Cerebellar cortex (tissue), 1 donor: ENCODE measurements around the gene KCNB1.

Experiments
- DNase-seq: peaks from one replicate; pipeline ENCODE4 v3.0.0-alpha.2; 2015; ENCODE audit warnings: low spot score

KCNB1 gene

DNA sequence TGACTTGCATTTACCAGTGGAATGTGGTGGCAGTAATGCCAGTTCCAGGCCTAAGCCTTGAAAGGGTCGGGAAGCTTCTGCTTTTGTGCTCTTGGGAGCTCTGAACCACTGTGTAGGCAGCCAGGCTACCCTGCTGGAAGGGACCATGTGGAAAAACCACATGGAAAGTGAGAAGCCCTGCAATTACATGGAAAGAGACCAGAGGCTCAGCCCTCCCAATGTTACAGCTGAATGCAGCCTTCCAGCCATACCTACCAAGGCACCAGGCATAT lies 14.9 kb upstream of the KCNB1 start:
- no peak for DNase-seq

- DNase-seq: no peak
These were observed 14.3 kb upstream of the KCNB1 start for GRCh38 chr20:49496553-49497397.

DNA sequence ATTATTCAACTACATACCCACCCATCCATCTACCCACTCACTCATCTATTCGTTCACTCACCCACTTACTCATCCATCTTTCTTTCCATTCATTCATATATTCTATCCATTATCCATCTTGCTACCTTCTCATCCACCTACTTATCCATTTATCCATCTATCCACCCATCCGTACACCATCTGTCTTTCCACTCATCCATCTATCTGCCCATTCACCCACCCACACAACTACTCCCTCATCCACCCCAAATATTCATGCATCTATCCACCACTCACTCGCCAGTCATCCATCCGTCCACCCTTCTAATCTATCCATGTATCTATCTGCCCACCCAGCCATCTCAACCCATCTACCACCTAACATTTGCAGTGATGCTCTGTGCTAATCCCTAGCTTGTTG lies 13.6 kb upstream of the KCNB1 start:
- no peak for DNase-seq

- DNase-seq: no peak
These were observed 8.2 kb upstream of the KCNB1 start for GRCh38 chr20:49490689-49491088.

DNA sequence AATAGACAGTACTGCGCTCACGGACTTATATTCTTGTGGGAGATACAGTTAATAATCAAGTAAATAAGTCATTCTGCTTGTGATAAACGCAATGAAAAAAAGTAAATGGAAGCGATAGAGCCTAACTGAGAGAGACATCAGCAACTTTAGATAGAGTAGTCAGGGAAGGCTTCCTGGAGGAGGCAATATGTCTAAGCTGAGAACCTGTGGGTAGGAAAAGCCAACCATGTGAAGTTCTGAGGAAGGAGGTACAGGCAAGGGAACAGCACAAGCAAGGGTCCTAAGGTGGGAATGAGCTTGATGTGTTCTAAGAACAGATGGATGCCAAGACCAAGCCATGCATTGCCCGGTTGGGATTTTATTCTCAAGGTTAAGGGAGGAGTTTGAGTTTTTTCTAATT lies 7.2 kb upstream of the KCNB1 start:
- DNase-seq: no peak

DNA sequence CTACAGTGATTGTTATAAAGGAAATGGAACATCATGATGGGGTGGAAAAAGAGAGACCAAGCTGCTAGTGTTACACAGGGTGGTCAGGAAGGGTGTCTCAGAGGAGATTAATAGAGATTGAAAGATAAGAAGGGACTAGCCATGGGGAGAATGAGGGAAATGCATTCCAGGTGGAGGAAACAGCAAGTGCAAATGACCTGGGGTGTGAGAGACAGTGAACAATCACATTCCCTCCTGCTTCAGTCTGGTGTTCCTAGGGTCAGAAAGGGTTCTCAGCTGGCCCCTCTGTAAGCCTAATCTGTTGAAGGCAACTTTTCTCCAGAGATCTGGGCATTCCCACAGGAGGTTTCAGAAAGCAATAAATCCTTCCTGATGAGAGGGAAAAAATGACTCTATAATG lies 3.6 kb upstream of the KCNB1 start:
- DNase-seq: no peak

GRCh38 chr20:49485563-49485962 lies 3.1 kb upstream of the KCNB1 start:
- no peak for DNase-seq

DNA sequence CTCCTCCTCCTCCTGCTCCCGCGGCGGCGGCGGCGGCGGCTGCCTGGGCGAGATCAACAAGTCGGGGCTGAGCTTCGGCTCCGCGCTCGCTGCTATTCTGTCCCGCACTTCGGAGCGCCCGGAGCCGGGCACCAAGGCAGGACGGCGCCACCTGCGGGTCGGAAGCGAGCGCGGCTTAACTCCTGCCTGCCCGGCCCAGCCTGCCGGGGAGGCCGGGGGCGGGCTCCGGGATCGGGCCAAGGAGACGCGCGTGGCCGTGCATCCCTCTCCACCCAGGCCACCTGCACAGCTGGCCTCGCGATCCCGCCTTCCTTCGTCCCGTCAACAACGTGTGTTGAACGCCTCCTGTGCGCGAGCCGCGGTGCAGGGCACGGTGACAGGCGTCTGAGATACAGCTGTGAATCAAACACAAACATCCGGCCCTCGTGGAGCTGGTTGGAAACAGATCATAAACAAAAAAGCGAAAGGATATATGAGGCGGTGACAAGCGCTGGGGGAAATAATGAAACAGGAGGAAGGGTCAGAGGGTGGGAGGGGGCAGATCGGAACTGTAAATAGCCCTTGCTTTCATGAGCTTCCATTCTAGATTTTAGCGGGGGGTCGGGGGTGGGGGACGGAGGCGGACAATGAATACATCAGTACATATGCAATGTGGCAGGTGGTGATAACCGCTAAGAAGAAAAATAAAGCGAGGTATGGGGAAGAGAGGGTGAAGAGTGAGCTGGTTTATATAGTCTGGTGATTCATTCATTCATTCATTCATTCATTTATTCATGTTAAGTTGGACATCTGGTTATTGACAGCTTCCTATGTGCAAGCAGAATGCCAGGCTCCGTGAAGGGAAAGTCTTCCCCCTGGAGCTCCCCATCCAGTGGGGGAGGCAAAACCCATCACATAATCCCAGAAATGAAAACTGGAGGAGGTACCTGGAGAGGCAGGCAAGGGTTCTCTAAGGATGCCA lies 2.0 kb upstream of the KCNB1 start:
- DNase-seq: peak; percentile 78

- DNase-seq: no peak
These were observed 1.2 kb upstream of the KCNB1 start for GRCh38 chr20:49483696-49484123.

GRCh38 chr20:49483018-49483695 lies 689 bp upstream of the KCNB1 start:
- no peak for DNase-seq

DNA sequence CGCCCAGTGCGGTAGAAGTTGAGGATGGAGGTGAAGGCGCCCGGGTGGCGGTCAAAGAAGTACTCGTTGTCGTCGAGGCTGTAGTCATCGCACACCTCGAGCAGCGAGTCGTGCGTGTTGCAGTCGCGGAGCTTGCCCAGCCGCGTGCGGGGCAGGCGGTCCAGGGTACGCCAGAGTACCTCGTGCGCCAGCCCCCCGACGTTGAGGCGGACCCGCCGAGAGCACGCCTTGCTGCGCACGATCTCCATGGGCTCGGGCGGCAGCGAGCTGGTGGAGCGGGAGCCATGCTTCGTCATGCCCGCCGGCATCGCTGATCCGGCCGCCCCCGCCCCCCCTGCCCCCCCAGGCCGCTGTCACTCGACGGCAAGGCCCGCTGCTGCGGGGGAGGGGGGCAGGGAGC lies 295 bp downstream of the KCNB1 start:
- no peak for DNase-seq

- DNase-seq: no peak
These were observed 1.4 kb downstream of the KCNB1 start for GRCh38 chr20:49481116-49481515.

DNA sequence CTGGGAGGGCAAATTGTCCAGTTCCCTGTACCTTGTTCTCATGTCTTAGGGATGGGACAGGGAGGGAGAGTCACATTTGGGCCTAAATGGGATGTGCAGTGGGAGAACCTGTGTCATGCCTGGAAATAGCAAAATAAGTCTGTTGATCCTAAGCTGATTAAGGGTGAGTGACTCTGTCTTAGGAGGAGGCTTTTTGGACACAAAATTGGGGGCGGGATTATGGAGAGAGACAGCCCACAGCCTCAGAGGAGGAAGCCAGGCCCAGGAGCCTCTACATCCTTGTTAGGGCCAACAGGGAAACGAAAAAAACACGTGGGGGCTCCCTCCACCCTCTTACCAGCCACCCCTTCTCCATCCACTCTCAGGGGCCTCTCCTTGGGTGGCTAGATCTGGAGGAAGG lies 2.2 kb downstream of the KCNB1 start:
- DNase-seq: no peak

DNA sequence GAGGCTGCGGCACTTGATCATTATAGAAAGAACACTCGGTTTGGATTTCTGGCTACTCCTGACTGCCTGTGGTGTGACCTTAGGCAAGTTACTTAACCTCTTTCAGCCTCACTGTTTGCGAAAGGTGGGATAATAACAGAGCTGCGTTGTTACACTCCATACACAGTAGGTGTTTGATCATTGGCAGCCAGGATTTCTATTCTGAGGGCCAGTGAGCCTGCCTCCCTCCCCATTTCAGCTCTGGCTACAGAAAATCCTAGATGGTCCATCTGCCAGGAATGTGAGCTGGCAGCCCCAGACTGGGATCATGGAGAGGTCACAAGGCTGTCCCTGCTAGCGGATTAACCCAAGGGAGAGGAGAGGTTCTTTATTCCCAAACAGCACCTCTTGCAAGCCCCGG lies 2.7 kb downstream of the KCNB1 start:
- DNase-seq: peak; percentile 60

DNA sequence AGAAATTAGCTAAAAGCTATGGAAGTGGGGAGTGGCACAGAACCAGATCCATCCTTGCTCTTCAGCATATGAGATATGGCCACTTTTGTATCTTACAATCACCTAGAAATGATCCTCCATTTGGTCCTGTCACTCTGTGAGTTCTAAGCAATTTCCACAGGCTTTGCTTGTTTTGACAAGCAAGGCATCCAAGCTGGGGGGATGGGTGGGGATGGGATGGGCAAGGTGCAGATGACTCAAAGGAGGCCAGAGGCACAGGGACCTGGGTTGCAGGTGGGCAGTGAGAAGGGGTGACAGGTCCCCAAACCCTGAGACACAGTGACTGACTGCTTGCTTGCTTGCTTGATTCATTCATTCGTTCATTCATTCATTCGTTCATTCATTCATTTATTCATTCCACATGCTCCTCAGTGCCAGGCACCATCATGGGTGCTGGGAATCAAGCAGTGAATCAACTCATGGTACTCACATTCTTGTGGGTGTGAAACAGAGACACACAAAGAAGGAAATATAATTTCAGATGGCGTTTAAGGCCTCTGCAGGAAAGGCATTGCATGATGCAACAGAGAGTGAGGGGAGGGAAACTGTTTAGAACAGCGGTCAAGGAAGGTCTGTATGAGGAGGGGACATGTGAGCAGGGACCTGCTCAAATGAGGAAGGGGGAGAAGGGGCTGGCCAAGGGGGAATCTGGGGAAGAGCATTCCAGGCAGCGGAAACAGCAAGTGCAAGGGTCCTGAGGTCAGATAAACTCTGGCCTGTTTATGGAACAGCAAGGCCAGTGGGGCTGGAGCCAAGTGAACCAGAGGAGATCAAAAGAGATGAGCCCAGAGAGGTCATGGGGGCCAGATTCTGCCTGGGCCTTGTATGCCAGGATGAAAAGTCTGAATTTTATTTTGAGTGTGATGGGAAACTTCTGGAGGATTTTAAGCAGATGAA lies 3.4 kb downstream of the KCNB1 start:
- DNase-seq: no peak

GRCh38 chr20:49478266-49478665 lies 4.2 kb downstream of the KCNB1 start:
- no peak for DNase-seq

- no peak for DNase-seq
These were observed 5.3 kb downstream of the KCNB1 start for GRCh38 chr20:49477200-49477599.

DNA sequence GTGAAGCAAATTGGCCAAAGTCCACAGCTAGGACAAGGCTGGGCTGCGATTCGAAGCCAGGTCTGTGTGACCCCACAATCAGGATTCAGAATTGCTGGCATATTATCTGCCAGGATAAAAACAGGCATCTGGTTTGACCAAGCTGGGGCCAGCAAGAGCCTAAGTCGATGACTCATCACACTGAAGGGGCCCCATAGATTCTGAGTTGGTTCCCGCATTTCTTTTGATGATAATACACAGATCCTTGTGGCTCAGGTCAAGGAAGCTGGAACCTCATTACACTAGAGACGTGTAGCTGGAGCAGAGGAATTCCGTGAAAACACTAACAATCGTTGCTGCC lies 6.5 kb downstream of the KCNB1 start:
- no peak for DNase-seq

- DNase-seq: no peak
These were observed 7.0 kb downstream of the KCNB1 start for GRCh38 chr20:49475292-49476015.

DNA sequence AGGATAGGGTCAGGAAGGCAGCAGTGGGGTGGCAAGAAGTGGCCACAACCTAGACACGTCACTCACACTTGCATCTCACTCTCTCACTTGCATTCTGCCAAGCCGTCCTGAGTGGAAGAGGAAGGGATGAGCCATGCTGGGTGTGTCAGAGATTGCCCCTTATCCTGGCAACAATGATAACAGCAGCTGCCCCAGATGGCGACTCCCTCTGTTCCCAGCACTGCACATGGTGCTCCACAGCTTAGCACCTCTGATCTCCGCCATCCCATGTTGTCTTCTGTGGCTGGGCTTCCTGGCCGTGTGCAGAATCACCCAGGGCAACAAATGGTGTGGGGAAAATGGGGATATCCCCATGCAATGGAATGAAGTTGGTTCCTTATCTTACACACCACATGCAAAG lies 11.1 kb downstream of the KCNB1 start:
- no peak for DNase-seq

DNA sequence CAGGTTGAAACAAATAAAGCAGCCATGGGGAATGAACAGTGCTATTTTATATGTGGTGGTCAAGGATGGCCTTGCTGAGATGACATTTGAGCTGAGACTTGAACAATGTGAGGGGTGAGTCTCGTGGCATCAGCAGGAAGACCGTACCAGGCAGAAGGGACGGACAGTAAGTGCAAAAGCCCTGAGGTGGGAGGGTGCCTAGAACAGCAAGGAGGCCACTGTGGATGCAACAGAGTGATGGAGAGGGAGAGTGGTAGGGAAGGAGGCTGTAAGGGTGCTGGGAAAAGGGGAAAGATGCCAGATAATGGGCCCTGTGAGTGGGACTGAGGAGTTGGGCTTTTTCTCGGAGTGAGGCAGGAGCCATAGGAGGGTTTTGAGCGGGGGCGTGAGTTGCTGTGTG lies 11.5 kb downstream of the KCNB1 start:
- DNase-seq: no peak
